Skin of body (tissue), 2 donors: ENCODE measurements around the gene TAF3. TPM values are rescaled to one million over a fixed set of nuclear protein-coding genes. Genes with fewer than 3 reads are reported as not detected.

Experiments used
- DNase-seq: peaks from one replicate; lab custom pipeline; 2025; lab: John Stamatoyannopoulos, UW
- total RNA-seq: library from RNA; depleted of rRNA; stranded (reverse); fragments of >200 nt; gene quantifications from one replicate; pipeline ENCODE4 v1.2.3, GENCODE V29; 2014

The TAF3 gene
- total RNA-seq, 1 donor from 2014 or later, result 3.2 TPM

- DNase-seq, result no peak
Measured at GRCh38 chr10:7932301-7933036, 114.2 kb downstream of the TAF3 start.

- DNase-seq, result no peak
Measured at GRCh38 chr10:7933262-7933661, 115.0 kb downstream of the TAF3 start.

GRCh38 chr10:7933757-7934156, 115.5 kb downstream of the TAF3 start:
- DNase-seq, result no peak

- no peak for DNase-seq
Measured at GRCh38 chr10:7937315-7937945, 119.1 kb downstream of the TAF3 start.

- no peak for DNase-seq
Measured at GRCh38 chr10:7941576-7941975, 123.3 kb downstream of the TAF3 start.

- DNase-seq, result no peak
Measured at GRCh38 chr10:7942316-7942715, 124.0 kb downstream of the TAF3 start.

- DNase-seq, result no peak
Measured at GRCh38 chr10:7942859-7943258, 124.6 kb downstream of the TAF3 start.

- DNase-seq, result no peak
Measured at GRCh38 chr10:7944215-7944480, 125.8 kb downstream of the TAF3 start.

GRCh38 chr10:7944537-7944936, 126.2 kb downstream of the TAF3 start:
- DNase-seq, result no peak

GRCh38 chr10:7945034-7945433, 126.7 kb downstream of the TAF3 start:
- DNase-seq, result no peak

- DNase-seq, result no peak
Measured at GRCh38 chr10:7945469-7946187, 127.3 kb downstream of the TAF3 start.

GRCh38 chr10:7948371-7949000, 130.2 kb downstream of the TAF3 start:
- DNase-seq, result no peak

GRCh38 chr10:7950981-7951847, 132.9 kb downstream of the TAF3 start:
- DNase-seq, result no peak

GRCh38 chr10:7952266-7952665, 134.0 kb downstream of the TAF3 start:
- no peak for DNase-seq

GRCh38 chr10:7953447-7953846, 135.1 kb downstream of the TAF3 start:
- no peak for DNase-seq

GRCh38 chr10:7955446-7955845, 137.1 kb downstream of the TAF3 start:
- DNase-seq, result no peak

- DNase-seq, result no peak
Measured at GRCh38 chr10:7956508-7956907, 138.2 kb downstream of the TAF3 start.

GRCh38 chr10:7957591-7957990, 139.3 kb downstream of the TAF3 start:
- DNase-seq, result no peak

- DNase-seq, result no peak
Measured at GRCh38 chr10:7958442-7958841, 140.1 kb downstream of the TAF3 start.

GRCh38 chr10:7960108-7960507, 141.8 kb downstream of the TAF3 start:
- DNase-seq, result no peak

- DNase-seq, result no peak
Measured at GRCh38 chr10:7962592-7962991, 144.3 kb downstream of the TAF3 start.
